ENCODE results near the gene FSHR. TPM values are rescaled to one million over a fixed set of nuclear protein-coding genes. Genes with fewer than 3 reads are reported as not detected.

Gene FSHR
- total and polyA plus RNA-seq, 2 of the 8 experiments (the other 6 are each of a cell fraction or from before 2014, with no cell fraction given): not detected

DNA sequence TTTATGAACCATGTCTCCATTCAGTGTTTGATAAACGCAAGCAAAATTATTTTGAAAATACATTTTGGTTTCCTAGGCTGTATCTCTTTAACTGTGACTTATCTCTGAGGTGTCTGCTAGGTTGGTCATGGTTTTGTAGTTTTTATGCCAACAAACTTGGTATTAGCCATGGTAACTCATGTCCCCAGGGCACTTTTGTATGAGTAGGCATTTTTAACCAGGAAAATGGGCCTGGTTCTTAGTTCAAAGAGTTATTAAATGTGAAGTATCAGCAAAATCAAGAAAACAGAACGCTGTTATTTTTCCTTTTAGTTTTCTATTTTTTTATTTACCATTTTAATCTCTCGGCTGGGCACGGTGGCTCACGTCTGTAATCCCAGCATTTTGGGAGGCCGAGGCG is 219.5 kb downstream of the FSHR start:
- no peaks in the 10 kb centered on the region for H3K36me3 ChIP-seq (ENCODE audit: control insufficient read depth in 2 of 4, insufficient read depth in 4 of 4, low read length in 3 of 4)
- no peaks in the 10 kb centered on the region for H3K79me1 ChIP-seq (ENCODE audit: low read depth, low read length)
- H3K27ac ChIP-seq (ENCODE audit: low read depth, low read length): no peak overlapping the region
- H3K14ac ChIP-seq (ENCODE audit: insufficient read length): no peak overlapping the region
- H3K79me2 ChIP-seq (ENCODE audit: control insufficient read depth in 1 of 2, insufficient read depth in 2 of 2, low read length in 2 of 2): no peaks in the 10 kb centered on the region
- WGBS, 2 experiments (ENCODE audit: extremely low coverage in 1 of 2, insufficient coverage in 1 of 2, insufficient read length in 1 of 2, insufficient replicate concordance in 2 of 2, low coverage in 1 of 2, low lambda C conversion rate in 2 of 2, missing lambda C conversion rate in 1 of 2): 82% methylated on average over 7 of the region's 7 CpGs; no CpG with 5 or more reads in 1 of the 2 experiments
- no peaks in the 10 kb centered on the region for H3K9me3 ChIP-seq (ENCODE audit: insufficient read depth in 2 of 2, low read depth in 1 of 2, low read length in 1 of 2)
- H2BK20ac ChIP-seq (ENCODE audit: low read length): no peak overlapping the region
- no peak overlapping the region for H3K23ac ChIP-seq (ENCODE audit: insufficient read length)
- H4K91ac ChIP-seq (replicated peaks; ENCODE audit: insufficient read length, low read length): no peak overlapping the region
- H3K4me1 ChIP-seq (replicated peaks in 1 of 4; ENCODE audit: control insufficient read depth in 3 of 4, insufficient read depth in 4 of 4, low read length in 3 of 4): no peaks in the 10 kb centered on the region
- no peak overlapping the region for H3K56ac ChIP-seq (replicated peaks; ENCODE audit: insufficient read length, low read depth, low read length)
- H2BK120ac ChIP-seq (replicated peaks; ENCODE audit: low read depth, low read length): no peak overlapping the region
- H2BK5ac ChIP-seq (ENCODE audit: low read depth, low read length): no peak overlapping the region
- FAIRE-seq: no peak
- H3K4me2 ChIP-seq (ENCODE audit: insufficient read depth in 1 of 2, low read depth in 2 of 2, low read length in 2 of 2): no peak overlapping the region
- no peak overlapping the region for H2BK12ac ChIP-seq (ENCODE audit: low read depth, low read length)
- ChIA-PET CTCF (ENCODE audit: partially characterized antibody) (no interaction called here), POLR2A (ENCODE audit: partially characterized antibody) (no interaction called here)
- no peak overlapping the region for H3K9ac ChIP-seq (replicated peaks in 1 of 4; ENCODE audit: extremely low read depth in 1 of 4, low read depth in 3 of 4, low read length in 3 of 4)
- no peaks in the 10 kb centered on the region for H3K23me2 ChIP-seq (ENCODE audit: low read depth, low read length)
- no peak for DNase-seq (ENCODE audit: low read depth in 1 of 2, low spot score in 2 of 2)
- H2AFZ ChIP-seq (ENCODE audit: low read length): no peak overlapping the region
- H4K20me1 ChIP-seq (replicated peaks in 1 of 2; ENCODE audit: control insufficient read depth in 1 of 2, insufficient read depth in 2 of 2, low read length in 2 of 2): no peaks in the 10 kb centered on the region
- no peak overlapping the region for H3K4ac ChIP-seq (replicated peaks; ENCODE audit: insufficient read length, low read depth, low read length)
- no peak overlapping the region for H4K8ac ChIP-seq (ENCODE audit: extremely low read depth, insufficient read depth, low read length)
- H3K27me3 ChIP-seq (replicated peaks in 1 of 4; ENCODE audit: control insufficient read depth in 3 of 4, extremely low read depth in 1 of 4, insufficient read depth in 3 of 4, low read length in 3 of 4): no peaks in the 10 kb centered on the region
- H3K4me3 ChIP-seq (ENCODE audit: extremely low read depth in 1 of 4, insufficient read depth in 2 of 4, low read depth in 3 of 4, low read length in 4 of 4): no peak overlapping the region
- H2BK15ac ChIP-seq (ENCODE audit: low read length): no peak overlapping the region
- H2AK5ac ChIP-seq (ENCODE audit: low read depth, low read length): no peak overlapping the region
- H4K5ac ChIP-seq (ENCODE audit: insufficient read length, low read depth, low read length): no peak overlapping the region
- no peak overlapping the region for H3K18ac ChIP-seq (ENCODE audit: extremely low read depth, low read length)
- TF ChIP-seq RAD21 (IDR thresholded peaks at IDR 0.05 in 1 of 2, conservative IDR thresholded peaks at IDR 0.05 in 1 of 2; ENCODE audit: low read depth in 2 of 2, low read length in 2 of 2) (no peak), BRCA1 (IDR thresholded peaks at IDR 0.05; ENCODE audit: low read depth, low read length) (no peak), PHF8 (conservative IDR thresholded peaks at IDR 0.05; ENCODE audit: low read depth, low read length) (no peak), RNF2 (IDR thresholded peaks at IDR 0.05; ENCODE audit: borderline replicate concordance, low read depth, low read length, missing control alignments, poor library complexity, severe bottlenecking) (no peak), MAFK (IDR thresholded peaks at IDR 0.05; ENCODE audit: low read depth, low read length) (no peak), POLR2AphosphoS5 (IDR thresholded peaks at IDR 0.05; ENCODE audit: low read depth, low read length) (no peak), EP300 (IDR thresholded peaks at IDR 0.05; ENCODE audit: borderline replicate concordance in 1 of 2, low read depth in 2 of 2, low read length in 2 of 2) (no peak), KDM5A (IDR thresholded peaks at IDR 0.05; ENCODE audit: low read length) (no peak), GTF2F1 (IDR thresholded peaks at IDR 0.05; ENCODE audit: borderline replicate concordance, low read depth, low read length) (no peak), NRF1 (IDR thresholded peaks at IDR 0.05; ENCODE audit: low read depth, low read length) (no peak), RFX5 (IDR thresholded peaks at IDR 0.05; ENCODE audit: borderline replicate concordance, low read depth, low read length) (no peak), SUZ12 (IDR thresholded peaks at IDR 0.05; ENCODE audit: low read length) (no peak), SRF (IDR thresholded peaks at IDR 0.05; ENCODE audit: low read depth, low read length) (no peak), SIN3A (conservative IDR thresholded peaks at IDR 0.05 in 1 of 2, IDR thresholded peaks at IDR 0.05 in 1 of 2; ENCODE audit: low read depth in 1 of 2, low read length in 2 of 2) (no peak)
